ENCODE results near the gene TPM4. TPM values are rescaled to one million over a fixed set of nuclear protein-coding genes. Genes with fewer than 3 reads are reported as not detected.

The TPM4 gene
- total and polyA plus RNA-seq, 8 donors = 167 to 609 (median 351) TPM

DNA sequence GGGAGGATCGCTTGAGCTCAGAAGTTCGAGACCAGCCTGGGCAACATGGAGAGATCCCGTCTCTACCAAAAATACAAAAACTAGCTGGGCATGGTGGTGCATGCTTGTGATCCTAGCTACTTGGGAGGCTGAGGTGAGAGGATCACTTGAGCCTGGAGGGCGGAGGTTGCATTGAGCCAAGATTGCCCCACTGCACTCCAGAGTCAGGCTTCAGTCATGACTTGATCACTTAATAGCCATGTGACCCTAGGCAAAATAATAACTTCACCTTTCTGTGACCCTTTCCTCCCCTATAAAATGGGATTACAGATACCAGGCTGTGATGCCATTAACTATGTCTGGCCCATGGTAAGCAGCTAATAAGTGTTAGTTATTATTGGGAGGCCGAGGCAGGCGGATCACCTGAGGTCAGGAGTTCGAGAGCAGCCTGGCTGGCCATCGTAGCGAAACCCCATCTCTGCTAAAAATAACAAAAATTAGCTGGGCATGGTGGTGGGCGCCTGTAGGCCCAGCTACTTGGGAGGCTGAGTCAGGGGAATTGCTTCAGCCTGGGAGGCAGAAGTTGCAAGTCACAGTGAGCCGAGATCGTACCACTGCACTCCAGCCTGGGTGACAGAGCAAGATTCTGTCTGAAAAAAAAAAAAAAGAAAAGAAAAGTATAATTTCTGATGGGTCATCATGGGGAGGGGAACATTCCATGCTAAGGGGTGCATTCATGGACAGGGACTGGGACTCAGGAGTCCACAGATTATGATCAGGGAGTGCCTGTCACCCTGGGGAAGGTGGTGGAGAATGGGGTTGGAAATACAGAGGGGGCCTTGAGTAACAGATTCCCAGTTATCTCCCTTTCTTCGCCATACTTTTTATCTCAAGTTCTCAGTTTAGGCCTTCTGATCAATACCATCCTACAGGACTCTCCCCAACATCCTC lies 15.5 kb downstream of the TPM4 start:
- no peak overlapping the region for H3K4me3 ChIP-seq
- intact Hi-C loops (cut with DNase I; ENCODE audit: low total_unique reads) = no loop called here
- H3K27me3 ChIP-seq = no peaks in the 10 kb centered on the region
- no peaks in the 10 kb centered on the region for H3K9me3 ChIP-seq
- TF ChIP-seq EP300 (IDR thresholded peaks at IDR 0.05) = no peak
- peaks cover 96 to 100% (median 99%) of the 10 kb centered on the region in 4 donors for H3K36me3 ChIP-seq
- H3K27ac ChIP-seq = peak overlapping the region in 4 of 5 donors; percentile 14 to 82 (median 52)
- DNase-seq = no peak
- 93 to 98% (median 95%) methylated on average over 13 of the region's 13 CpGs for WGBS, 5 donors
- H3K4me1 ChIP-seq = peaks cover 22 to 83% (median 38%) of the 10 kb centered on the region in 4 donors

DNA sequence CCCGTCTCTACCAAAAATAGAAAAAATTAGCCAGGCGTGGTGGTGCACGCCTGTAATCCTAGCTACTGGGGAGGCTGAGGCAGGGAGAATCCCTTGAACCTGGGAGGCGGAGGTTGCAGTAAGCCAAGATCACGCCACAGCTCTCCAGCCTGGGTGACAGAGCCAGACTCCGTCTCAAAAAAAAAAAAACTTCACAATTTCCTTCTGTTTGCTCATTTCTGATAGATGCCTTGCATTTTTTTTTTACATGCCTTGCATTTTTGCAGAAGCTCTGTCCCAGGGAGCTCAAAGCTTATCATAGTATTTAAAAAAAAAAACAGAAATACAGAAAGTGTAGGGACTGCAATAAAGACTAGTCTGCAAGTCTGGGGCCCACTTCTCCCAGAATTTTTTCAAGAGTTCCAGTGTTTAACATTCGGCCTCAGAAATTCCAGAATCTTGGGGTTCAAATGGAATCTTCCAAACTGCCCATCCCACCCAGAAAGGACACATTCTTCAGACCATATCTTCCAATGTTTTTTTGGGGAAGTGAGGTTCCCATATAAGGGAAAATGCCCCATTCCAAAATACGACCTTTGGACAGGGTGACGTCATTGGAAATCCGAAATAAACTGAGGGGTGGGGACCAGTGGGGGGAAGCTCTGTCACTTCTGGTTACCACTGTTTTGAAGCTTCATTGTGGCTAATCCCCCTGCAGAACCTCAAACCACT lies 18.2 kb downstream of the TPM4 start:
- no peaks in the 10 kb centered on the region for H3K9me3 ChIP-seq
- H3K27me3 ChIP-seq = no peaks in the 10 kb centered on the region
- no peak overlapping the region for H3K4me3 ChIP-seq
- peaks cover 90 to 100% (median 99%) of the 10 kb centered on the region in 4 donors for H3K36me3 ChIP-seq
- no peak for TF ChIP-seq POLR2A (IDR thresholded peaks at IDR 0.05)
- TF ChIP-seq EP300 (IDR thresholded peaks at IDR 0.05) = no peak
- TF ChIP-seq POLR2AphosphoS5 (IDR thresholded peaks at IDR 0.05) = no peak
- no peak for TF ChIP-seq CTCF (IDR thresholded peaks at IDR 0.05)
- H3K4me1 ChIP-seq = peaks cover 18 to 81% (median 32%) of the 10 kb centered on the region in 4 donors
- WGBS, 5 donors = 64 to 83% (median 74%) methylated on average over 10 of the region's 10 CpGs
- peak overlapping the region; percentile 4 to 82 (median 75) for H3K27ac ChIP-seq
- intact Hi-C loops (cut with DNase I; ENCODE audit: low total_unique reads) = no loop called here
- no peak for DNase-seq

- Histone ChIP-seq H3K27ac (peak overlapping the region; percentile 4 to 82 (median 75)), H3K4me3 (no peak overlapping the region), H3K9me3 (no peaks in the 10 kb centered on the region), H3K36me3 (peaks cover 90 to 100% (median 99%) of the 10 kb centered on the region in 4 donors), H3K27me3 (no peaks in the 10 kb centered on the region), H3K4me1 (peaks cover 18 to 76% (median 33%) of the 10 kb centered on the region in 4 donors)
- WGBS, 5 donors = 73 to 80% (median 76%) methylated on average over 13 of the region's 13 CpGs
- no peak for DNase-seq
- TF ChIP-seq POLR2A (IDR thresholded peaks at IDR 0.05) (no peak), POLR2AphosphoS5 (IDR thresholded peaks at IDR 0.05) (no peak), CTCF (IDR thresholded peaks at IDR 0.05) (no peak)
- intact Hi-C loops (cut with DNase I; ENCODE audit: low total_unique reads) = no loop called here
Measured at GRCh38 chr19:16095071-16095571, 18.8 kb downstream of the TPM4 start.

GRCh38 chr19:16096280-16096855 lies 20.1 kb downstream of the TPM4 start:
- 61 to 66% (median 63%) methylated on average over 10 of the region's 10 CpGs for WGBS, 5 donors
- intact Hi-C loops (cut with DNase I; ENCODE audit: low total_unique reads) = no loop called here
- Histone ChIP-seq H3K27ac (peak overlapping the region; percentile 58 to 82 (median 75)), H3K4me1 (peaks cover 18 to 83% (median 33%) of the 10 kb centered on the region in 4 donors), H3K9me3 (no peaks in the 10 kb centered on the region), H3K27me3 (no peaks in the 10 kb centered on the region), H3K36me3 (peaks cover 87 to 100% (median 99%) of the 10 kb centered on the region in 4 donors), H3K4me3 (no peak overlapping the region)
- no peak for DNase-seq
- TF ChIP-seq CTCF (IDR thresholded peaks at IDR 0.05) (no peak), POLR2AphosphoS5 (IDR thresholded peaks at IDR 0.05) (peak in 2 of 3 donors; percentile 3 to 4)
